Measurements from ENCODE around the gene AFTPH. TPM values are rescaled to one million over a fixed set of nuclear protein-coding genes. Genes with fewer than 3 reads are reported as not detected.
A peak's percentile ranks its signal among the peaks of the same experiment; 100 is the strongest.

AFTPH gene
- total and polyA plus RNA-seq, 9 of the 15 experiments (the other 6 are each of a cell fraction or from before 2014, with no cell fraction given), result 8.0 to 26.2 (median 13.8) TPM

DNA sequence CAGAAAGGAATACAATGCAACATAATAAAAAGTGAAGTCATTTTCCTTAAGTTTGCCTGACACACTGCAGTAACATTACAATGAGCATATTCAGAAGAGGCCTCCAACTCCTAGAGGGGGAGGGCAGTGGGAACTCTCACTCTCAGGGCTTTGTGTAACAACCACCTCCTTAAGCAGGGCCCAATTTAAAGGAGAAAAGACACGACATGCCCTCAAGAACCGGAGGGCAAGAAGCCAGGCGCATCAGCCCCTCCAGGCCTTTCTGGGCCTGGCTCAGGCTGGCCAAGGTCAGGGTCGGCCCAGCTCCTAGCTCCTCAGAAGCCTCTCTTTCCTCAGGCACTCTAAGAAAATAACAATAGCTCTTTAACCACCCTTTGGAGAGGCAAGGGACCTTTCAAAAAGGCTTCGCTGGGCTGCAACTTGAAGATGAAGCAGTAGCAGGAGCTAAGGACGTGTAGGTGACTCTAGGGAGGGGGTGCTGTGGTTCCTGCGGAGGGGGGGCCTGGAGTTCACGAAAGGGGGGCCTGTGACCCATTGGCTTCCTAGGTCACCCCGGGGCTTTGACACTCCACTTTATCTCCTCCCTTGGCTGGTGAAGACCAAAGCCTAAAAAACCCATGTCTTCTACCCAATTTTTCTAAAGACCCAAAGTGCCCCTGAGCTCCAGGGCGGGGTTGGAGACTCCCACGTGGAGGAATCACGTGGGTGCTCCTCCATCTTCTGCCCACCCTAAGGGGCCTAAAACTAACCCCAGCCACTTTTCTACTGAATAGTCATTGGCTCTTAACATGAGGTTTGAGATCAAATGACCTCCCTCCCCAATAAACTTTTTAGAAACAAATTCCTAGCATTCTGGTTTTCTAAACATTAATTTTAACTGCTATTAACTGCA lies 116.3 kb downstream of the AFTPH start:
- peaks cover 7% of the 10 kb centered on the region; the same call in 1 of the 2 replicates for H4K20me1 ChIP-seq (replicated peaks; ENCODE audit: control insufficient read depth, insufficient read depth, low read length)
- no peak for FAIRE-seq
- TF ChIP-seq DNMT1 (IDR thresholded peaks at IDR 0.05) (no peak), TOE1 (IDR thresholded peaks at IDR 0.05; ENCODE audit: borderline replicate concordance) (0 out of 2 replicates have a peak, but pooled peaks have one; percentile 18), TOE1 (CRISPR knock-in tag; IDR thresholded peaks at IDR 0.05; ENCODE audit: borderline replicate concordance, low read depth) (no peak), HOXB6 (CRISPR knock-in tag; IDR thresholded peaks at IDR 0.05; ENCODE audit: borderline replicate concordance) (no peak), YY1 (IDR thresholded peaks at IDR 0.05; ENCODE audit: borderline replicate concordance in 1 of 3, control insufficient read depth in 1 of 3, extremely low read depth in 1 of 3, insufficient read depth in 3 of 3, insufficient read length in 1 of 3, insufficient replicate concordance in 2 of 3, low read depth in 1 of 3, low read length in 2 of 3) (peak in 1 of 3 experiments; percentile 57), MBD2 (IDR thresholded peaks at IDR 0.05; ENCODE audit: borderline replicate concordance, low read depth) (no peak), MYC (IDR thresholded peaks at IDR 0.05; ENCODE audit: low read depth, low read length) (peak; percentile 21; the same call in 1 of the 2 replicates), MYC (CRISPR knock-in tag; IDR thresholded peaks at IDR 0.05; ENCODE audit: borderline replicate concordance, low read depth) (no peak), TBL1XR1 (IDR thresholded peaks at IDR 0.05; ENCODE audit: low read length in 2 of 2) (no peak), MED1 (CRISPR knock-in tag; IDR thresholded peaks at IDR 0.05; ENCODE audit: borderline replicate concordance) (no peak)
- TF ChIP-seq, protein P1, sequence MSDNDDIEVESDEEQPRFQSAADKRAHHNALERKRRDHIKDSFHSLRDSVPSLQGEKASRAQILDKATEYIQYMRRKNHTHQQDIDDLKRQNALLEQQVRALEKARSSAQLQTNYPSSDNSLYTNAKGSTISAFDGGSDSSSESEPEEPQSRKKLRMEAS (CRISPR knock-in tag; IDR thresholded peaks at IDR 0.05), result 0 out of 2 replicates have a peak, but pooled peaks have one; percentile 36
- TF ChIP-seq, protein P2, sequence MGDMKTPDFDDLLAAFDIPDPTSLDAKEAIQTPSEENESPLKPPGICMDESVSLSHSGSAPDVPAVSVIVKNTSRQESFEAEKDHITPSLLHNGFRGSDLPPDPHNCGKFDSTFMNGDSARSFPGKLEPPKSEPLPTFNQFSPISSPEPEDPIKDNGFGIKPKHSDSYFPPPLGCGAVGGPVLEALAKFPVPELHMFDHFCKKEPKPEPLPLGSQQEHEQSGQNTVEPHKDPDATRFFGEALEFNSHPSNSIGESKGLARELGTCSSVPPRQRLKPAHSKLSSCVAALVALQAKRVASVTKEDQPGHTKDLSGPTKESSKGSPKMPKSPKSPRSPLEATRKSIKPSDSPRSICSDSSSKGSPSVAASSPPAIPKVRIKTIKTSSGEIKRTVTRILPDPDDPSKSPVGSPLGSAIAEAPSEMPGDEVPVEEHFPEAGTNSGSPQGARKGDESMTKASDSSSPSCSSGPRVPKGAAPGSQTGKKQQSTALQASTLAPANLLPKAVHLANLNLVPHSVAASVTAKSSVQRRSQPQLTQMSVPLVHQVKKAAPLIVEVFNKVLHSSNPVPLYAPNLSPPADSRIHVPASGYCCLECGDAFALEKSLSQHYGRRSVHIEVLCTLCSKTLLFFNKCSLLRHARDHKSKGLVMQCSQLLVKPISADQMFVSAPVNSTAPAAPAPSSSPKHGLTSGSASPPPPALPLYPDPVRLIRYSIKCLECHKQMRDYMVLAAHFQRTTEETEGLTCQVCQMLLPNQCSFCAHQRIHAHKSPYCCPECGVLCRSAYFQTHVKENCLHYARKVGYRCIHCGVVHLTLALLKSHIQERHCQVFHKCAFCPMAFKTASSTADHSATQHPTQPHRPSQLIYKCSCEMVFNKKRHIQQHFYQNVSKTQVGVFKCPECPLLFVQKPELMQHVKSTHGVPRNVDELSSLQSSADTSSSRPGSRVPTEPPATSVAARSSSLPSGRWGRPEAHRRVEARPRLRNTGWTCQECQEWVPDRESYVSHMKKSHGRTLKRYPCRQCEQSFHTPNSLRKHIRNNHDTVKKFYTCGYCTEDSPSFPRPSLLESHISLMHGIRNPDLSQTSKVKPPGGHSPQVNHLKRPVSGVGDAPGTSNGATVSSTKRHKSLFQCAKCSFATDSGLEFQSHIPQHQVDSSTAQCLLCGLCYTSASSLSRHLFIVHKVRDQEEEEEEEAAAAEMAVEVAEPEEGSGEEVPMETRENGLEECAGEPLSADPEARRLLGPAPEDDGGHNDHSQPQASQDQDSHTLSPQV (IDR thresholded peaks at IDR 0.05), result peak; percentile 54; the same call in 1 of the 2 replicates
- TF ChIP-seq, protein P3, sequence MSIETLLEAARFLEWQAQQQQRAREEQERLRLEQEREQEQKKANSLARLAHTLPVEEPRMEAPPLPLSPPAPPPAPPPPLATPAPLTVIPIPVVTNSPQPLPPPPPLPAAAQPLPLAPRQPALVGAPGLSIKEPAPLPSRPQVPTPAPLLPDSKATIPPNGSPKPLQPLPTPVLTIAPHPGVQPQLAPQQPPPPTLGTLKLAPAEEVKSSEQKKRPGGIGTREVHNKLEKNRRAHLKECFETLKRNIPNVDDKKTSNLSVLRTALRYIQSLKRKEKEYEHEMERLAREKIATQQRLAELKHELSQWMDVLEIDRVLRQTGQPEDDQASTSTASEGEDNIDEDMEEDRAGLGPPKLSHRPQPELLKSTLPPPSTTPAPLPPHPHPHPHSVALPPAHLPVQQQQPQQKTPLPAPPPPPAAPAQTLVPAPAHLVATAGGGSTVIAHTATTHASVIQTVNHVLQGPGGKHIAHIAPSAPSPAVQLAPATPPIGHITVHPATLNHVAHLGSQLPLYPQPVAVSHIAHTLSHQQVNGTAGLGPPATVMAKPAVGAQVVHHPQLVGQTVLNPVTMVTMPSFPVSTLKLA (conservative IDR thresholded peaks at IDR 0.05), result peak; percentile 63 to 72

More for the DNA sequence above, 116.3 kb downstream of the AFTPH start:
- H2AFZ ChIP-seq (ENCODE audit: low read depth, low read length), result peak overlapping the region; percentile 7; the same call in 1 of the 2 replicates
- peak overlapping the region; percentile 71 for H3K27ac ChIP-seq (ENCODE audit: extremely low read depth, low read depth, low read length)
- no peak overlapping the region for H3K4me3 ChIP-seq
- no peaks in the 10 kb centered on the region for H3K27me3 ChIP-seq (ENCODE audit: control insufficient read depth in 2 of 2, insufficient read depth in 2 of 2, low read length in 2 of 2)
- peaks cover 36% of the 10 kb centered on the region for H3K36me3 ChIP-seq (ENCODE audit: control insufficient read depth, insufficient read depth, low read length)
- WGBS (ENCODE audit: insufficient coverage, low coverage, missing lambda C conversion rate), result 11% methylated on average over 11 of the region's 12 CpGs
- peak overlapping the region; percentile 50 to 88 for H3K9ac ChIP-seq (ENCODE audit: insufficient read depth in 1 of 2, low read depth in 2 of 2, low read length in 2 of 2)
- in situ Hi-C loops (cut with MboI), result loop anchor here (5.0 kb wide), 1 partner anchor 222 kb away; no protein-coding TSS in a partner anchor
- DNase-seq (ENCODE audit: extremely low read depth in 1 of 4, low spot score in 3 of 4) (peak; percentile 49 to 74 (median 60)), ATAC-seq (no peak)
- H3K4me1 ChIP-seq (replicated peaks in 1 of 2; ENCODE audit: control insufficient read depth in 2 of 2, insufficient read depth in 2 of 2, low read length in 2 of 2), result peaks cover 41 to 68% of the 10 kb centered on the region in 2 experiments
- H3K9me1 ChIP-seq (ENCODE audit: control insufficient read depth, insufficient read depth, low read length), result no peaks in the 10 kb centered on the region
- no peaks in the 10 kb centered on the region for H3K9me3 ChIP-seq (replicated peaks; ENCODE audit: control insufficient read depth, insufficient read depth, low read depth, low read length)
- BruUV-seq (replicated peaks), result no TSS peak
- CTCF ChIA-PET (ENCODE audit: low intra/inter-chr PET ratio), result no interaction called here
- peaks cover 100% of the 10 kb centered on the region for H3K79me2 ChIP-seq (ENCODE audit: control insufficient read depth, insufficient read depth, low read length)
- intact Hi-C loops (cut with micrococcal nuclease), result no loop called here
- POLR2A ChIA-PET, result interaction anchor here (0.5 to 2.5 kb wide), 11 partner anchors 9 to 217 kb away, joined by 3 to 9 read pairs (median 3); partner anchors contain the start of gene SERTAD2
- peak overlapping the region; percentile 38 for H3K4me2 ChIP-seq (ENCODE audit: insufficient read depth, low read length)

All from K562 (cell line).